Keratinocyte (primary cell): ENCODE data around the gene LRIT2.

Experiments
- EZH2 ChIP-seq: IDR thresholded peaks from one replicate; pipeline ENCODE4 v1.6.1; 2012; ENCODE audit warnings: inconsistent platforms, mild to moderate bottlenecking, low read length, moderate library complexity
- TF ChIP-seq, protein P1 (sequence below), 3 experiments: IDR thresholded peaks in 1 of 3; conservative IDR thresholded peaks in 1 of 3; optimal IDR thresholded peaks in 1 of 3; 2 replicates in 2 of 3; 3 replicates in 1 of 3; pipeline versions ENCODE3 to v1.5.1; 2011; ENCODE audit warnings: low read length in 3 of 3, mild to moderate bottlenecking in 3 of 3, moderate library complexity in 2 of 3, control low read depth in 1 of 3, inconsistent platforms in 1 of 3; ENCODE audit not compliant: insufficient read depth in 2 of 3; ENCODE audit errors: extremely low read depth in 1 of 3

DNA sequence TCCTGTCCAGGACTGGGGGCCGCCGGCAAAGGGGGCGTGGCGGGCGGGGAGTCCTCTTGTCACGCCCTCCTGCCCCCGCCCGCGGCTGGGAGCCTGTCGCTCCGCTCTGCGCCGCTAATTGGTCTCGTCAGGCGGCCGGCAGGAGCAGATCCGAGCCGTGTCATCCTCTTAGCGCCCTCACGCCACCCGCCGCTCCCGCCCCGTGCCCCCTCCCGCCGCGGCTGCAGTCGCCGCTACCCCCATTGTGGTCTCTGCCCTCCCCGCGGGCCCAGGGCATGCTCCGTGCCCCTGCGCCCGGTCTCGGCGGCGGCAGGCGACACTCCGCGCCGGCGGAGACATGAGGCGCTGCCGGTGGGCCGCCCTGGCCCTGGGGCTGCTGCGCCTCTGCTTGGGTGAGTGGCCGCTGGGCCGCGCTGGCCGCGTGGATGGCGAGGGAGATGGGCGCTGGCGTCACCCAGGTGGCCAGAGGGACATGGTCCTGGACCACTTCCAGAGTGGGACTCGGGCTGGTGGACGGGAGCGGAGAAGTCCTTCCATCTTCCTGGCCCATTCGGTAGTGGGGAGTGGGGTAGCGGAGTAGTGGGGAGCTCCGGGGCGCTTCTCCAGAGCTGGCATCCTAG lies 30.8 kb downstream of the LRIT2 start, which contains the start of gene CDHR1:
- TF ChIP-seq, protein P1, sequence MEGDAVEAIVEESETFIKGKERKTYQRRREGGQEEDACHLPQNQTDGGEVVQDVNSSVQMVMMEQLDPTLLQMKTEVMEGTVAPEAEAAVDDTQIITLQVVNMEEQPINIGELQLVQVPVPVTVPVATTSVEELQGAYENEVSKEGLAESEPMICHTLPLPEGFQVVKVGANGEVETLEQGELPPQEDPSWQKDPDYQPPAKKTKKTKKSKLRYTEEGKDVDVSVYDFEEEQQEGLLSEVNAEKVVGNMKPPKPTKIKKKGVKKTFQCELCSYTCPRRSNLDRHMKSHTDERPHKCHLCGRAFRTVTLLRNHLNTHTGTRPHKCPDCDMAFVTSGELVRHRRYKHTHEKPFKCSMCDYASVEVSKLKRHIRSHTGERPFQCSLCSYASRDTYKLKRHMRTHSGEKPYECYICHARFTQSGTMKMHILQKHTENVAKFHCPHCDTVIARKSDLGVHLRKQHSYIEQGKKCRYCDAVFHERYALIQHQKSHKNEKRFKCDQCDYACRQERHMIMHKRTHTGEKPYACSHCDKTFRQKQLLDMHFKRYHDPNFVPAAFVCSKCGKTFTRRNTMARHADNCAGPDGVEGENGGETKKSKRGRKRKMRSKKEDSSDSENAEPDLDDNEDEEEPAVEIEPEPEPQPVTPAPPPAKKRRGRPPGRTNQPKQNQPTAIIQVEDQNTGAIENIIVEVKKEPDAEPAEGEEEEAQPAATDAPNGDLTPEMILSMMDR (optimal IDR thresholded peaks at IDR 0.05 in 1 of 3, IDR thresholded peaks at IDR 0.05 in 1 of 3, conservative IDR thresholded peaks at IDR 0.05 in 1 of 3; ENCODE audit: extremely low read depth in 1 of 3, insufficient read depth in 2 of 3, low read length in 3 of 3) = no peak
- no peak for TF ChIP-seq EZH2
